T-helper 2 cell (primary cell): ENCODE data around the gene TMEM183A.

Experiments used
- DNase-seq, 5 experiments: peaks; one replicate each; pipeline versions ENCODE4 v3.0.0 to v3.0.0-alpha.2; 2012 to 2022

Gene TMEM183A

GRCh38 chr1:203031467-203031866, 24.3 kb downstream of the TMEM183A start:
- DNase-seq: no peak

- no peak for DNase-seq
Observed at GRCh38 chr1:203033287-203033686, 26.1 kb downstream of the TMEM183A start.

- DNase-seq: no peak
Observed at GRCh38 chr1:203033917-203034316, 26.7 kb downstream of the TMEM183A start.

GRCh38 chr1:203034422-203035110, 27.4 kb downstream of the TMEM183A start:
- no peak for DNase-seq

- DNase-seq: no peak
Observed at GRCh38 chr1:203035111-203036000, 28.2 kb downstream of the TMEM183A start.

GRCh38 chr1:203036135-203036534, 29.0 kb downstream of the TMEM183A start:
- DNase-seq: no peak

- no peak for DNase-seq
Observed at GRCh38 chr1:203036537-203036936, 29.4 kb downstream of the TMEM183A start.

GRCh38 chr1:203037509-203038190, 30.5 kb downstream of the TMEM183A start:
- no peak for DNase-seq

- DNase-seq: peak in 1 of 5 experiments; percentile 12
Observed at GRCh38 chr1:203038217-203038741, 31.1 kb downstream of the TMEM183A start.

- peak in 4 of 5 experiments; percentile 23 to 60 (median 48) for DNase-seq
Observed at GRCh38 chr1:203038891-203039608, 31.9 kb downstream of the TMEM183A start.

- no peak for DNase-seq
Observed at GRCh38 chr1:203039609-203040512, 32.7 kb downstream of the TMEM183A start.

- no peak for DNase-seq
Observed at GRCh38 chr1:203040513-203041275, 33.5 kb downstream of the TMEM183A start.

- DNase-seq: no peak
Observed at GRCh38 chr1:203041351-203041932, 34.3 kb downstream of the TMEM183A start.

GRCh38 chr1:203043830-203044545, 36.8 kb downstream of the TMEM183A start:
- DNase-seq: no peak

- DNase-seq: no peak
Observed at GRCh38 chr1:203044546-203045250, 37.5 kb downstream of the TMEM183A start.

- DNase-seq: no peak
Observed at GRCh38 chr1:203045336-203045735, 38.2 kb downstream of the TMEM183A start.

GRCh38 chr1:203045821-203046594, 38.8 kb downstream of the TMEM183A start:
- no peak for DNase-seq
